ENCODE results near the gene ISOC1. TPM values are rescaled to one million over a fixed set of nuclear protein-coding genes. Genes with fewer than 3 reads are reported as not detected.

Gene ISOC1
- total and polyA plus RNA-seq, 2 donors (not counting 1 experiment from before 2014, with no cell fraction given): 7.5 to 10.6 TPM

GRCh38 chr5:129078660-129079059, 15.9 kb upstream of the ISOC1 start:
- Histone ChIP-seq H3K27me3 (replicated peaks in 1 of 4; ENCODE audit: control extremely low read depth in 1 of 4, control insufficient read depth in 3 of 4, insufficient read depth in 4 of 4, low read length in 3 of 4) (peaks cover 0 to 4% (median under 1%) of the 10 kb centered on the region in 4 experiments), H3K4me3 (ENCODE audit: control extremely low read depth in 1 of 5, extremely low read depth in 1 of 5, insufficient read depth in 1 of 5, low read depth in 2 of 5, low read length in 4 of 5) (no peak overlapping the region), H3K27ac (ENCODE audit: low read length in 2 of 2) (no peak overlapping the region), H4K20me1 (ENCODE audit: control insufficient read depth, insufficient read depth, low read length, poor library complexity, severe bottlenecking) (no peaks in the 10 kb centered on the region), H3K9me3 (ENCODE audit: control extremely low read depth in 1 of 3, control insufficient read depth in 2 of 3, insufficient read depth in 1 of 3, low read length in 2 of 3) (no peaks in the 10 kb centered on the region), H2AFZ (ENCODE audit: insufficient read depth, low read depth, low read length, poor library complexity, severe bottlenecking) (no peak overlapping the region), H3K4me2 (replicated peaks; ENCODE audit: low read depth, low read length, poor library complexity, severe bottlenecking) (no peak overlapping the region), H3K4me1 (ENCODE audit: control insufficient read depth in 2 of 2, insufficient read depth in 2 of 2, low read length in 2 of 2) (no peaks in the 10 kb centered on the region), H3K36me3 (replicated peaks in 1 of 2; ENCODE audit: control extremely low read depth in 1 of 2, control insufficient read depth in 1 of 2, extremely low read depth in 1 of 2, insufficient read depth in 2 of 2, low read length in 1 of 2) (no peaks in the 10 kb centered on the region), H3K79me2 (ENCODE audit: control insufficient read depth, insufficient read depth, low read length) (no peaks in the 10 kb centered on the region), H3K9ac (ENCODE audit: low read length) (no peak overlapping the region)
- WGBS (ENCODE audit: insufficient coverage): no CpG with 5 or more reads among the region's 3 CpGs
- Mint-ChIP-seq H3K27ac (no peak overlapping the region), H3K27me3 (peaks cover 15% of the 10 kb centered on the region), H3K4me1 (no peaks in the 10 kb centered on the region), H3K4me3 (no peak overlapping the region), H3K9me3 (ENCODE audit: insufficient read depth) (no peaks in the 10 kb centered on the region)
- no peak for TF ChIP-seq CTCF (IDR thresholded peaks at IDR 0.05)
- ATAC-seq (ENCODE audit: low read depth) (no peak), DNase-seq (no peak)
- CTCF ChIA-PET: no interaction called here
- intact Hi-C loops (cut with micrococcal nuclease): no loop called here
- POLR2A ChIA-PET: no interaction called here

- intact Hi-C loops (cut with micrococcal nuclease): no loop called here
Measured at GRCh38 chr5:129079496-129079895, 15.1 kb upstream of the ISOC1 start.

More at GRCh38 chr5:129079496-129079895, 15.1 kb upstream of the ISOC1 start:
- Histone ChIP-seq H3K4me3 (ENCODE audit: control extremely low read depth in 1 of 5, extremely low read depth in 1 of 5, insufficient read depth in 1 of 5, low read depth in 2 of 5, low read length in 4 of 5) (no peak overlapping the region), H3K27me3 (replicated peaks in 1 of 4; ENCODE audit: control extremely low read depth in 1 of 4, control insufficient read depth in 3 of 4, insufficient read depth in 4 of 4, low read length in 3 of 4) (peaks cover 0 to 4% (median 2%) of the 10 kb centered on the region in 4 experiments), H4K20me1 (ENCODE audit: control insufficient read depth, insufficient read depth, low read length, poor library complexity, severe bottlenecking) (no peaks in the 10 kb centered on the region), H3K9ac (ENCODE audit: low read length) (no peak overlapping the region), H3K4me2 (replicated peaks; ENCODE audit: low read depth, low read length, poor library complexity, severe bottlenecking) (no peak overlapping the region), H3K36me3 (replicated peaks in 1 of 2; ENCODE audit: control extremely low read depth in 1 of 2, control insufficient read depth in 1 of 2, extremely low read depth in 1 of 2, insufficient read depth in 2 of 2, low read length in 1 of 2) (no peaks in the 10 kb centered on the region), H2AFZ (ENCODE audit: insufficient read depth, low read depth, low read length, poor library complexity, severe bottlenecking) (no peak overlapping the region), H3K9me3 (ENCODE audit: control extremely low read depth in 1 of 3, control insufficient read depth in 2 of 3, insufficient read depth in 1 of 3, low read length in 2 of 3) (no peaks in the 10 kb centered on the region), H3K27ac (ENCODE audit: low read length in 2 of 2) (no peak overlapping the region), H3K4me1 (ENCODE audit: control insufficient read depth in 2 of 2, insufficient read depth in 2 of 2, low read length in 2 of 2) (no peaks in the 10 kb centered on the region), H3K79me2 (ENCODE audit: control insufficient read depth, insufficient read depth, low read length) (no peaks in the 10 kb centered on the region)
- ATAC-seq (ENCODE audit: low read depth): no peak
- ChIA-PET CTCF (no interaction called here), POLR2A (no interaction called here)
- Mint-ChIP-seq H3K27me3 (peaks cover 15% of the 10 kb centered on the region), H3K27ac (no peak overlapping the region), H3K9me3 (ENCODE audit: insufficient read depth) (no peaks in the 10 kb centered on the region), H3K4me3 (no peak overlapping the region), H3K4me1 (no peaks in the 10 kb centered on the region)
- TF ChIP-seq CTCF (IDR thresholded peaks at IDR 0.05) (no peak), EZH2 (IDR thresholded peaks at IDR 0.05; ENCODE audit: borderline replicate concordance, insufficient read depth, low read depth, low read length, poor library complexity, severe bottlenecking) (no peak)
- no peak for DNase-seq
